CD4-positive, alpha-beta T cell (primary cell): Measurements from ENCODE around the gene PRM1. TPM values are rescaled to one million over a fixed set of nuclear protein-coding genes. Genes with fewer than 3 reads are reported as not detected.

Experiments used
- ATAC-seq: fragments of 200-7000 bp; cut with Tn5 transposase; one replicate; pipeline ENCODE4 v1.10.0; 2022; ENCODE audit warnings: mild to moderate bottlenecking; ENCODE audit not compliant: poor library complexity
- CTCF ChIA-PET: fragments of 350-600 bp; sonication (Branson Sonifier 250); formaldehyde crosslinking; loops from one replicate; lab custom pipeline; 2021; ENCODE audit warnings: antibody characterized with exemption, inconsistent platforms; lab: Charles Lee
- POLR2A ChIA-PET: fragments of 350-600 bp; sonication (Branson Sonifier 250); formaldehyde crosslinking; loops from one replicate; lab custom pipeline; 2021; ENCODE audit warnings: antibody characterized with exemption, inconsistent platforms; lab: Charles Lee
- DNase-seq, 14 experiments: peaks; one replicate each; pipeline ENCODE4 v3.0.0-alpha.2; 2013 to 2020; ENCODE audit warnings: mixed read lengths in 2 of 14
- H3K27ac ChIP-seq, 2 donors: one replicate each; pipeline versions ENCODE4 v1.5.1 to v1.7.0; 2013; ENCODE audit warnings: low read length in 2 of 2, low read depth in 1 of 2, mild to moderate bottlenecking in 1 of 2
- H3K27me3 ChIP-seq, 2 experiments: 1 replicate in 1 of 2; 2 replicates in 1 of 2; pipeline versions ENCODE4 v1.6.1 to v1.7.0; 2013; ENCODE audit warnings: low read length in 2 of 2, control low read depth in 1 of 2, mild to moderate bottlenecking in 1 of 2, moderate library complexity in 1 of 2; ENCODE audit not compliant: insufficient read depth in 2 of 2, control insufficient read depth in 1 of 2
- H3K36me3 ChIP-seq: one replicate; pipeline ENCODE4 v1.6.1; 2013; ENCODE audit warnings: low read length, control low read depth; ENCODE audit not compliant: insufficient read depth
- H3K4me1 ChIP-seq: one replicate; pipeline ENCODE4 v1.6.1; 2013; ENCODE audit warnings: low read length, control low read depth; ENCODE audit not compliant: insufficient read depth
- H3K4me3 ChIP-seq: one replicate; pipeline ENCODE4 v1.5.1; 2013; ENCODE audit warnings: mild to moderate bottlenecking, low read length, moderate library complexity
- H3K9me3 ChIP-seq, 2 experiments: 1 replicate in 1 of 2; 2 replicates in 1 of 2; pipeline versions ENCODE4 v1.6.1 to v1.7.0; 2013; ENCODE audit warnings: low read length in 2 of 2, mild to moderate bottlenecking in 2 of 2, control low read depth in 1 of 2, moderate library complexity in 1 of 2; ENCODE audit not compliant: control insufficient read depth in 1 of 2, insufficient read depth in 1 of 2
- H3K27ac Mint-ChIP-seq: one replicate; pipeline ENCODE4 v1.8.0; 2020; ENCODE audit warnings: mixed read lengths
- H3K27me3 Mint-ChIP-seq: one replicate; pipeline ENCODE4 v1.8.0; 2021; ENCODE audit warnings: mixed read lengths
- H3K36me3 Mint-ChIP-seq: one replicate; pipeline ENCODE4 v1.8.0; 2021; ENCODE audit warnings: low read depth, mixed read lengths
- H3K4me1 Mint-ChIP-seq: one replicate; pipeline ENCODE4 v1.8.0; 2021; ENCODE audit warnings: low read depth, mixed read lengths
- H3K4me3 Mint-ChIP-seq: one replicate; pipeline ENCODE4 v1.8.0; 2020; ENCODE audit warnings: mild to moderate bottlenecking, mixed read lengths
- H3K9me3 Mint-ChIP-seq: one replicate; pipeline ENCODE4 v1.8.0; 2020; ENCODE audit warnings: mixed read lengths
- CTCF ChIP-seq: fragments of 200-600 bp; IDR thresholded peaks from one replicate; pipeline ENCODE4 v1.8.0; 2022; ENCODE audit warnings: antibody characterized with exemption, mild to moderate bottlenecking
- intact Hi-C, 2 experiments: fragments of 100-400 bp; cut with DNase I in 1 of 2; cut with micrococcal nuclease in 1 of 2; formaldehyde crosslinking; loops; one replicate each; pipeline versions ENCODE4 v1.15.1 to v1.9.0; 2023 to 2025; cut with DNase I, micrococcal nuclease
- total RNA-seq, 174 experiments: library from RNA in 2 of 174; stranded (reverse) in 2 of 174; gene quantifications; one replicate each; pipeline ENCODE4 v1.2.3 and lab custom pipeline; 2021 to 2026

Gene PRM1
- total RNA-seq, 2 experiments from 2014 or later, result not detected

- Mint-ChIP-seq H3K27ac (peak overlapping the region; percentile 84), H3K4me3 (peak overlapping the region; percentile 38), H3K27me3 (no peaks in the 10 kb centered on the region), H3K36me3 (peaks cover 22% of the 10 kb centered on the region), H3K9me3 (no peaks in the 10 kb centered on the region), H3K4me1 (peaks cover 32% of the 10 kb centered on the region)
- Histone ChIP-seq H3K4me1 (peaks cover 38% of the 10 kb centered on the region), H3K36me3 (peaks cover 7% of the 10 kb centered on the region), H3K27me3 (no peaks in the 10 kb centered on the region), H3K9me3 (no peaks in the 10 kb centered on the region), H3K27ac (no peak overlapping the region), H3K4me3 (no peak overlapping the region)
- ChIA-PET POLR2A (interaction anchor here (1.0 to 8.5 kb wide), 3 partner anchors 13 to 286 kb away, joined by 4 to 195 read pairs (median 4); no protein-coding TSS in a partner anchor), CTCF (interaction anchor here (1.3 kb wide), 1 partner anchor 145 kb away, joined by 3 read pairs; no protein-coding TSS in a partner anchor)
- DNase-seq (peak in 1 of 14 experiments; percentile 51), ATAC-seq (no peak)
- intact Hi-C loops, result loop anchor here (1.0 to 10.0 kb wide), 4 partner anchors 26 to 664 kb away; partner anchors contain the start of gene GSPT1 (in 1 of the 2)
- TF ChIP-seq CTCF, result no peak
Observed at GRCh38 chr16:11250786-11251524, 30.2 kb downstream of the PRM1 start.

- Mint-ChIP-seq H3K27ac (peak overlapping the region; percentile 84), H3K36me3 (peaks cover 22% of the 10 kb centered on the region), H3K27me3 (no peaks in the 10 kb centered on the region), H3K4me1 (peaks cover 32% of the 10 kb centered on the region), H3K9me3 (no peaks in the 10 kb centered on the region), H3K4me3 (peak overlapping the region; percentile 14)
- no peak overlapping the region for H3K4me3 ChIP-seq
- peaks cover 7% of the 10 kb centered on the region for H3K36me3 ChIP-seq
- ChIA-PET POLR2A (no interaction called here), CTCF (no interaction called here)
- no peaks in the 10 kb centered on the region for H3K27me3 ChIP-seq
- TF ChIP-seq CTCF, result no peak
- no peaks in the 10 kb centered on the region for H3K9me3 ChIP-seq
- no peak overlapping the region for H3K27ac ChIP-seq
- intact Hi-C loops, result loop anchor here (10.0 kb wide), 3 partner anchors 45 to 665 kb away; partner anchors contain the start of gene GSPT1 (in 1 of the 2)
- H3K4me1 ChIP-seq, result peaks cover 38% of the 10 kb centered on the region
- no peak for DNase-seq
- ATAC-seq, result no peak
Observed at GRCh38 chr16:11250091-11250785, 30.9 kb downstream of the PRM1 start.

- no peaks in the 10 kb centered on the region for H3K9me3 Mint-ChIP-seq
- H3K27ac Mint-ChIP-seq, result peak overlapping the region; percentile 30
- peaks cover 22% of the 10 kb centered on the region for H3K36me3 Mint-ChIP-seq
- H3K4me1 Mint-ChIP-seq, result peaks cover 32% of the 10 kb centered on the region
- POLR2A ChIA-PET, result no interaction called here
- Histone ChIP-seq H3K27ac (no peak overlapping the region), H3K4me1 (peaks cover 33% of the 10 kb centered on the region), H3K27me3 (no peaks in the 10 kb centered on the region), H3K4me3 (no peak overlapping the region), H3K36me3 (peaks cover 7% of the 10 kb centered on the region), H3K9me3 (no peaks in the 10 kb centered on the region)
- CTCF ChIA-PET, result no interaction called here
- ATAC-seq, result no peak
- H3K27me3 Mint-ChIP-seq, result no peaks in the 10 kb centered on the region
- no peak for TF ChIP-seq CTCF
- H3K4me3 Mint-ChIP-seq, result peak overlapping the region; percentile 15
- intact Hi-C loops, result loop anchor here (10.0 kb wide), 3 partner anchors 45 to 665 kb away; partner anchors contain the start of gene GSPT1 (in 1 of the 2)
- peak in 1 of 14 experiments; percentile 32 for DNase-seq
Observed at GRCh38 chr16:11249233-11250061, 31.7 kb downstream of the PRM1 start.
